Cardiac septum (tissue), 1 donor: ENCODE measurements around the gene KDM1B. TPM values are rescaled to one million over a fixed set of nuclear protein-coding genes. Genes with fewer than 3 reads are reported as not detected.

ENCODE experiments used
- total RNA-seq: library from RNA; stranded (reverse); fragmentation: NEBNext Ultra II Directional; extraction: Animal tissue kit (Norgen Biotek cat#: 25700); gene quantifications from one replicate; pipeline ENCODE4 v1.2.1, GENCODE V29; 2021
- donor health status: DM: no; HTN: no; CAD: no.

KDM1B gene
- total RNA-seq, 1 donor from 2014 or later, result 13.8 TPM

Other genes starting within 250 kb of the KDM1B start
- 145 TPM for gene KIF13A, start 167.8 kb upstream of the KDM1B start, total RNA-seq
- 1.6 TPM for gene NHLRC1, start 32.7 kb upstream of the KDM1B start, total RNA-seq
- gene TPMT, start 345 bp upstream of the KDM1B start, total RNA-seq, result 9.7 TPM
- gene DEK, start 109.1 kb downstream of the KDM1B start, total RNA-seq, result 37.6 TPM
- gene RNF144B, start 231.9 kb downstream of the KDM1B start, total RNA-seq, result 9.3 TPM